OCI-LY7 (cell line): Measurements from ENCODE around the gene ARID5B.

ENCODE experiments used
- EZH2phosphoT487 ChIP-seq: fragments of 200-600 bp; sonication (generic); IDR thresholded peaks from 2 replicates; pipeline ENCODE4 v1.6.1; 2018; ENCODE audit warnings: low read depth, borderline replicate concordance, mild to moderate bottlenecking, mixed run types, antibody characterized with exemption, low read length, moderate library complexity, mixed read lengths
- TF ChIP-seq, protein P1 (sequence below): fragments of 200-600 bp; sonication (generic); conservative IDR thresholded peaks from 2 replicates; pipeline ENCODE4 v1.5.1; 2014; ENCODE audit warnings: mild to moderate bottlenecking, antibody characterized with exemption, low read length, moderate library complexity, mixed read lengths

- TF ChIP-seq, protein P1, sequence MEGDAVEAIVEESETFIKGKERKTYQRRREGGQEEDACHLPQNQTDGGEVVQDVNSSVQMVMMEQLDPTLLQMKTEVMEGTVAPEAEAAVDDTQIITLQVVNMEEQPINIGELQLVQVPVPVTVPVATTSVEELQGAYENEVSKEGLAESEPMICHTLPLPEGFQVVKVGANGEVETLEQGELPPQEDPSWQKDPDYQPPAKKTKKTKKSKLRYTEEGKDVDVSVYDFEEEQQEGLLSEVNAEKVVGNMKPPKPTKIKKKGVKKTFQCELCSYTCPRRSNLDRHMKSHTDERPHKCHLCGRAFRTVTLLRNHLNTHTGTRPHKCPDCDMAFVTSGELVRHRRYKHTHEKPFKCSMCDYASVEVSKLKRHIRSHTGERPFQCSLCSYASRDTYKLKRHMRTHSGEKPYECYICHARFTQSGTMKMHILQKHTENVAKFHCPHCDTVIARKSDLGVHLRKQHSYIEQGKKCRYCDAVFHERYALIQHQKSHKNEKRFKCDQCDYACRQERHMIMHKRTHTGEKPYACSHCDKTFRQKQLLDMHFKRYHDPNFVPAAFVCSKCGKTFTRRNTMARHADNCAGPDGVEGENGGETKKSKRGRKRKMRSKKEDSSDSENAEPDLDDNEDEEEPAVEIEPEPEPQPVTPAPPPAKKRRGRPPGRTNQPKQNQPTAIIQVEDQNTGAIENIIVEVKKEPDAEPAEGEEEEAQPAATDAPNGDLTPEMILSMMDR = no peak
- TF ChIP-seq EZH2phosphoT487 = no peak
These were observed 18.0 kb upstream of the ARID5B start for GRCh38 chr10:61883371-61884025.
